Activated naive CD8-positive, alpha-beta T cell treated with anti-CD3 and anti-CD28 coated beads, Interleukin-2, amount 10 ng/mL, durations not matched to agents 7 days and 5 days (primary cell): Measurements from ENCODE around the gene C9orf85. TPM values are rescaled to one million over a fixed set of nuclear protein-coding genes. Genes with fewer than 3 reads are reported as not detected.
"Not testable (repeated sequence)": the region's sequence is repeated elsewhere in the genome, so short reads cannot be mapped to it uniquely, and the experiment has no call there.

Experiments used
- ATAC-seq: fragments of 150-1000 bp; cut with Tn5 transposase; one replicate; pipeline ENCODE4 v1.10.0; 2021; ENCODE audit warnings: low read depth, moderate library complexity
- POLR2A ChIA-PET: fragments of 350-600 bp; sonication (Branson Sonifier 250); formaldehyde crosslinking; loops from one replicate; lab custom pipeline; 2021; ENCODE audit warnings: antibody characterized with exemption; lab: Charles Lee
- DNase-seq: peaks from one replicate; pipeline ENCODE4 v3.0.0; 2021
- H3K27ac Mint-ChIP-seq: one replicate; pipeline ENCODE4 v1.8.0; 2022; ENCODE audit warnings: mild to moderate bottlenecking, mixed read lengths
- H3K27me3 Mint-ChIP-seq: one replicate; pipeline ENCODE4 v1.8.0; 2022; ENCODE audit warnings: mild to moderate bottlenecking, moderate library complexity, mixed read lengths
- H3K36me3 Mint-ChIP-seq: one replicate; pipeline ENCODE4 v1.8.0; 2021; ENCODE audit warnings: mild to moderate bottlenecking, mixed read lengths
- H3K4me1 Mint-ChIP-seq: one replicate; pipeline ENCODE4 v1.8.0; 2021; ENCODE audit warnings: mixed read lengths
- H3K4me3 Mint-ChIP-seq: one replicate; pipeline ENCODE4 v1.8.0; 2022; ENCODE audit warnings: mild to moderate bottlenecking, moderate library complexity, mixed read lengths
- H3K9me3 Mint-ChIP-seq: one replicate; pipeline ENCODE4 v1.8.0; 2021; ENCODE audit warnings: mixed read lengths
- total RNA-seq, 2 experiments: library from RNA; stranded (reverse); gene quantifications; one replicate each; pipeline ENCODE4 v1.2.3, GENCODE V29; 2021

Gene C9orf85
- total RNA-seq, 2 experiments from 2014 or later: 9.2 to 11.3 TPM

- ATAC-seq (no peak), DNase-seq (no peak)
- POLR2A ChIA-PET: no interaction called here
- no peak overlapping the region for H3K27ac Mint-ChIP-seq
- peaks cover 38% of the 10 kb centered on the region for H3K4me1 Mint-ChIP-seq
- no peak overlapping the region for H3K4me3 Mint-ChIP-seq
- H3K27me3 Mint-ChIP-seq: no peaks in the 10 kb centered on the region
- H3K36me3 Mint-ChIP-seq: peaks cover 23% of the 10 kb centered on the region
- H3K9me3 Mint-ChIP-seq: no peaks in the 10 kb centered on the region
These were observed 21.3 kb upstream of the C9orf85 start for GRCh38 chr9:71890042-71890679.

DNA sequence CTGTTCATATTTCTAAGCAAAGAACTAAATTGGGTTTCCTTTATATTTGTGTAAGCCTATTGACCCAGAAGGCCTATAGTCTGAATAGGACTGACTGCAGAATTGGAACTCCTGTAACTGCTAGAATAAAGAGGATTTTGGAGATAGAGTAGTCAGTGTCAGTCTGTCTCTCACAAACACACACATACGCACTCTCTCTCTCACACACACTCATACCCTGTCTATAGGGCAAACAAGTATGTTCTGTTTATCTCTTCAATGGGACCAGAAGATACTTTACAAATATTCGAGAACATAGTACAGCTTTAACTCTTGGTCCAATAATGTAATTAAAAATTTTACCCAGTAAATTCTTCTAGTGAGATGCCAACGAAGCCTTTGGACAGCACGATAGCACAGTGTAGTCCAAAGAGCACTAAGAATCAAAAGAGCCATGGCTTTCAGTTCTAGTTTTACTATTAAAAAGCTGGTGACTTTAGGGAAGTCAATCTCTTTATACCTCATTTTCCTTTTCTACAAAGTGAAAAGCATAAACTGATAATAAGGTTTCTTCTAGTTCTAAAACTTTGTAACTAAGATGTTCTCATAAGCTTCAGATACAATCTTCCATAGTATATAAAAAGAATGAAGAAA is 19.8 kb upstream of the C9orf85 start:
- no peak for DNase-seq
- Mint-ChIP-seq H3K9me3 (no peaks in the 10 kb centered on the region), H3K4me1 (peaks cover 43% of the 10 kb centered on the region), H3K4me3 (no peak overlapping the region), H3K27ac (no peak overlapping the region), H3K27me3 (no peaks in the 10 kb centered on the region), H3K36me3 (peaks cover 18% of the 10 kb centered on the region)
- no peak for ATAC-seq
- POLR2A ChIA-PET: interaction anchor here (2.9 kb wide), 1 partner anchor 20 kb away, joined by 8 read pairs; the partner anchor contains the start of genes ABHD17B and C9orf85

- peak overlapping the region; percentile 94 for H3K27ac Mint-ChIP-seq
- H3K27me3 Mint-ChIP-seq: no peaks in the 10 kb centered on the region
- POLR2A ChIA-PET: interaction anchor here (1.2 to 6.4 kb wide), 3 partner anchors 9 to 112 kb away, joined by 3 to 60 read pairs (median 5); partner anchors contain the start of genes ABHD17B and C9orf85
- no peaks in the 10 kb centered on the region for H3K9me3 Mint-ChIP-seq
- H3K4me1 Mint-ChIP-seq: peaks cover 57% of the 10 kb centered on the region
- peak overlapping the region; percentile 47 for H3K4me3 Mint-ChIP-seq
- peaks cover 14% of the 10 kb centered on the region for H3K36me3 Mint-ChIP-seq
- ATAC-seq (peak; percentile 31), DNase-seq (no peak)
These were observed 16.3 kb upstream of the C9orf85 start for GRCh38 chr9:71895117-71895516.

DNA sequence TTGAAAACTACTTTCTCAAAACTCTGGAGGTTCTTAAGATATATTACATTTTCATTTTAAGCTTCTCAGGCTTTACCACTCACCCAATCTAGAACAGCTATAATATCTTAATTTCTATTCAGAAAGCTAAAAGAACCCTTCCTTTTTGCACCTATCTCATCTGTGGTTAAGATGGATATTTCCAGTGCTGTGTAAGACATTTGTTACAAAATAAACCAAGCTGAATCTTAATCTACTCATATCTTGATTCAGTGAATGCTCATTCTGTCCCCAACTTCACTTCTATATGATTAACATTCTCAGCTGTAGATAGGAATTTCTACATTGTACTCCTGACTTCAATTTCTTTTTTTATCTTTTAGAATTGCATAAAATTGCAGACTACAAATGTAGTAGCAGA is 15.5 kb upstream of the C9orf85 start:
- peak overlapping the region; percentile 47 for H3K4me3 Mint-ChIP-seq
- ATAC-seq (no peak), DNase-seq (no peak)
- H3K36me3 Mint-ChIP-seq: peaks cover 14% of the 10 kb centered on the region
- peaks cover 60% of the 10 kb centered on the region for H3K4me1 Mint-ChIP-seq
- POLR2A ChIA-PET: interaction anchor here (0.8 to 6.4 kb wide), 3 partner anchors 9 to 100 kb away, joined by 4 to 60 read pairs (median 5); partner anchors contain the start of genes ABHD17B and C9orf85
- H3K9me3 Mint-ChIP-seq: no peaks in the 10 kb centered on the region
- no peaks in the 10 kb centered on the region for H3K27me3 Mint-ChIP-seq
- H3K27ac Mint-ChIP-seq: peak overlapping the region; percentile 94

DNA sequence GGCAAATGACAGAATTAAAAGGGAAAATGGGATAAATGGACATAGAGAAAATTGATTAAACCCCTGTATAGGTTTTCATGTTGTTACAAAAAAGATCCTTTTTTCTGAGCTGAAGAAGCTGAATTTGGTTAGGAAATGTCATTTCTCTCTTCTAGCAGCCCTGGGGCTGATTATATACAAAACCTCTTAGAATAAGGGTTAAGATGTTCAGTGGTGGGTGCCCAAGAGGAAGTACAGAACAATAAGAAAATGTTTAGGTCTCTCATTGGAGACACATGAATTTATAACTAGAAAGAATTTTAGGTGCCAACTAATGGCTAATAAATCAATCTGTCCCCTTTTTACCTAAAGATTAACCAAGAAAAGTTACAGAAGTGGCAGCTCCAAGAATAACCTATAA is 14.7 kb upstream of the C9orf85 start:
- POLR2A ChIA-PET: interaction anchor here (6.4 kb wide), 1 partner anchor 14 kb away, joined by 60 read pairs; the partner anchor contains the start of genes ABHD17B and C9orf85
- no peaks in the 10 kb centered on the region for H3K9me3 Mint-ChIP-seq

GRCh38 chr9:71897577-71897976 is 13.9 kb upstream of the C9orf85 start:
- Mint-ChIP-seq H3K36me3 (peaks cover 15% of the 10 kb centered on the region), H3K9me3 (no peaks in the 10 kb centered on the region), H3K4me1 (peaks cover 72% of the 10 kb centered on the region), H3K4me3 (peak overlapping the region; percentile 74), H3K27ac (peak overlapping the region; percentile 86), H3K27me3 (no peaks in the 10 kb centered on the region)
- ATAC-seq (peak; percentile 79), DNase-seq (no peak)
- POLR2A ChIA-PET: interaction anchor here (1.0 to 6.4 kb wide), 2 partner anchors 14 to 114 kb away, joined by 4 to 60 read pairs; partner anchors contain the start of genes ABHD17B and C9orf85

More for the DNA sequence above, 14.7 kb upstream of the C9orf85 start:
- ATAC-seq (no peak), DNase-seq (no peak)
- Mint-ChIP-seq H3K27me3 (no peaks in the 10 kb centered on the region), H3K36me3 (peaks cover 15% of the 10 kb centered on the region), H3K4me1 (peaks cover 65% of the 10 kb centered on the region), H3K4me3 (peak overlapping the region; percentile 74), H3K27ac (peak overlapping the region; percentile 94)

DNA sequence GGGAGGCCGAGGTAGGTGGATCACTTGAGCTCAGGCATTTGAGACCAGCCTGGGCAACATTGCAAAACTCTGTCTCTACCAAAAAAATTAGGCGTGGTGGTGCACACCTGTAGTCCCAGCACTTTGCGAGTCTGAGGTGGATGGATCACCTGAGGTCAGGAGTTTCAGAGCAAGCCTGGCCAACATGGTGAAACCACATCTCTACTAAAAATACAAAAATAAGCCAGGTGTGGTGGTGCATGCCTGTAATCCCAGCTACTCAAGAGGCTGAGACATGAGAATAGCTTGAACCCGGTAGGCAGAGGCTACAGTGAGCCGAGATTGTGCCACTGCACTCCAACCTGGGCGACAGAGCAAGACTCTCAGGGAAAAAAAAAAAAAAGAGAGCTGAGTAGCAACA is 12.7 kb upstream of the C9orf85 start:
- H3K4me3 Mint-ChIP-seq: peak overlapping the region; percentile 57
- H3K27ac Mint-ChIP-seq: peak overlapping the region; percentile 73
- not testable (repeated sequence) for H3K9me3 Mint-ChIP-seq, ATAC-seq, H3K36me3 Mint-ChIP-seq, DNase-seq, H3K27me3 Mint-ChIP-seq
- POLR2A ChIA-PET: interaction anchor here (0.5 to 6.4 kb wide), 4 partner anchors 12 to 218 kb away, joined by 3 to 60 read pairs (median 6); partner anchors contain the start of genes ABHD17B and C9orf85
- peaks cover 65% of the 10 kb centered on the region for H3K4me1 Mint-ChIP-seq

GRCh38 chr9:71901695-71902597 is 9.5 kb upstream of the C9orf85 start:
- Mint-ChIP-seq H3K27me3 (no peaks in the 10 kb centered on the region), H3K4me1 (peaks cover 50% of the 10 kb centered on the region), H3K27ac (peak overlapping the region; percentile 88), H3K4me3 (peak overlapping the region; percentile 65), H3K36me3 (peaks cover 19% of the 10 kb centered on the region), H3K9me3 (no peaks in the 10 kb centered on the region)
- POLR2A ChIA-PET: interaction anchor here (2.1 kb wide), 1 partner anchor 9 kb away, joined by 7 read pairs; the partner anchor contains the start of genes ABHD17B and C9orf85
- DNase-seq (no peak), ATAC-seq (no peak)

DNA sequence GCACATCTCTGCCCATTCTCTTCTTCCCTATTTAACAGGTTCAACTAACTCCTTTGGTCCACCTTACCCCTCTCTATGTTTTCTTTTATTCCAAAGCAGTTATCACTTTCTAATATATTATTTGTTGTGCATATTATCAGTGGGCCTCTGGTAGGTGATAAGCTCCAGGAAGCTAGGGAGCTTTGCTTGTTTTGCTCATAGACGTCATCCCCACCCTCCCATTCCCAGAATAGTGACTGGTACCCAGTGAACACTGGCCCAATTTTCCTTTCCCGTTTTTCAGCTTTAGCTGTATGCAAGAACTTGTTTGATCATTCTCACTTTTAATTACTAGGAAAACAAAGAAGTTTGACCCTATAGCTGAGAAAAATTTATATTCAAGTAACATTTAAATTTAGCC is 7.4 kb upstream of the C9orf85 start:
- Mint-ChIP-seq H3K4me1 (peaks cover 50% of the 10 kb centered on the region), H3K27ac (no peak overlapping the region), H3K36me3 (peaks cover 14% of the 10 kb centered on the region), H3K27me3 (no peaks in the 10 kb centered on the region), H3K9me3 (no peaks in the 10 kb centered on the region), H3K4me3 (no peak overlapping the region)
- DNase-seq: no peak
- POLR2A ChIA-PET: no interaction called here
- ATAC-seq: no peak

DNA sequence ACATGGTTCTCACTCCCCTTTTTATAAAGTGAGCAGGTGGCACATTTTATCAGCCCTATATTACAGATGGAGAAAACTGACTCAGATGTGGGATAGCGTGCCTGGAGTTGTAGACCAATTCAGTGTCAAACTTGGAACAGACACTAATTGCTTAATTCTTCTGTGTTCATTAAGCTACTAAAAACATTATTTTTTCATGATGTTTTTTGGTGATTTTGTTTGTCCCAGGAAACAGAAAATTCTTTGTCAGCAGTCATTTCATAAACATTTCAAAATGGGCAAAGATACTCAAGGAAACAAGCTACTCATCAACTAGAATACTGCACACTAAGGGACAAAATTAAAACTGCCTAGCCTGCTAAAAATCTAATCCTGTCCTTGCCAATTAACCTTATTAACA is 2.6 kb upstream of the C9orf85 start:
- no peaks in the 10 kb centered on the region for H3K9me3 Mint-ChIP-seq
- ATAC-seq (no peak), DNase-seq (no peak)
- H3K27ac Mint-ChIP-seq: peak overlapping the region; percentile 38
- POLR2A ChIA-PET: no interaction called here
- H3K27me3 Mint-ChIP-seq: no peaks in the 10 kb centered on the region
- peaks cover 14% of the 10 kb centered on the region for H3K36me3 Mint-ChIP-seq
- H3K4me1 Mint-ChIP-seq: peaks cover 41% of the 10 kb centered on the region
- peak overlapping the region; percentile 99 for H3K4me3 Mint-ChIP-seq

DNA sequence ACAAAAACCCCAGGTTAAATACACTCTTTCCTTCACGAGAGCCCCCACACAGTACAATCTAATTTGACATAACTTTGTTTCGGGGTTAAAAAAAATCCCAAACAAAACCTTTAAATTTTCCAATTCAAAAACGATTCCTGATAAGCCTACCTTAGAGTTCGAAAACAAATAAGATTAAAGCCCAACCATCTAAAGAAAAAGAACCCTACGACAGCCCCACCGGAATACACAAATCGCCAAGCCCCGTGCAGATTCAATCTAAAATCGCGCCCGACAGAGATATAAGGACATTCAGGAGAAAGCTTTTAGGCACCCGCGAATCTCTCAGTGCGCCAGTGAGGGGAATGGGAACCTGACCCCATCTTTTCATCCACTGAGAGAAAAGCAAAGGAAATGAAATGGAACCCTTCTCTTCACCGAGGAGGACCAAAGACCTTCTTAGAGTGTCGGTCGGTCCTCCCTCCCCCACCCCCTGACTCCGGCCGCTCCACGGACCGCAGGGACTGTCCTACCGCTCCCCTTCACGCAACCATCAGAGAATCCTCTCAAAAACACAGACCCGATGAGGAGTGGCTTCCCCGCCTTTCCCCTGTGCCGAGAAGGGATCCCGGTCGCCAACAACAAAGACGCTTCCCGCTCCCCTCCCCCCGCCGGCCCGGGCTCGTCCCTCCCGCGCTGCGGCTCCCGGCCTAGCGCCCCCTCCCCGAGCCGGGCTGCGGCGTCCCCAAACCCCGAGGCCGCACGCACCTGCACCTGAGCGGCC is 1.4 kb upstream of the C9orf85 start:
- Mint-ChIP-seq H3K4me3 (peak overlapping the region; percentile 99), H3K27me3 (no peaks in the 10 kb centered on the region), H3K27ac (peak overlapping the region; percentile 91), H3K4me1 (peaks cover 39% of the 10 kb centered on the region), H3K36me3 (peaks cover 14% of the 10 kb centered on the region), H3K9me3 (no peaks in the 10 kb centered on the region)
- POLR2A ChIA-PET: interaction anchor here (1.0 to 3.5 kb wide), 7 partner anchors 8 to 452 kb away, joined by 3 to 60 read pairs (median 7); no protein-coding TSS in a partner anchor
- DNase-seq (peak; percentile 69), ATAC-seq (no peak)

DNA sequence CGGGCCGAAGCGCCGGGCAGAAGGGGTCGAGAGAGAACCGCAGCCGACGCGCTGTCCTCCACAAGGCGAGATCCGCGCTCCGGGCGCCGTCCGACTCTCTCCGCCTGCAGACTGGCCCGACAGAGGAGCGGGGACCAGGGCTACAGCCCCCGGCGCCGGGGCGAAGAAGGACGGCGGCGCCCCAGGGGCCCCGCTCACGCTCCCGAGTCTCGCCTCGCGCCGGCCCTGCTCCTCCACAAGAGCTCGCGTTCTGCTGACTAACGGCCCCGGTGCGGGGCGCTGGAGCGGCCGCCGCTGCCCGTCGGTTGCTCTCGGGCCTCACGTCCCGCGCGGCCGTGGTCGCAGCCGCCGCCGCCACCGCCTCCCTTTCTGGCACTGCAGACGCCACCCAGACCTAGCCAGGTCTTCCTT is 784 bp upstream of the C9orf85 start:
- POLR2A ChIA-PET: interaction anchor here (1.0 to 3.5 kb wide), 12 partner anchors 9 to 452 kb away, joined by 3 to 60 read pairs (median 7); no protein-coding TSS in a partner anchor
- DNase-seq: no peak
- Mint-ChIP-seq H3K4me3 (peak overlapping the region; percentile 99), H3K36me3 (peaks cover 10% of the 10 kb centered on the region), H3K27me3 (no peaks in the 10 kb centered on the region), H3K9me3 (no peaks in the 10 kb centered on the region), H3K27ac (peak overlapping the region; percentile 99), H3K4me1 (peaks cover 39% of the 10 kb centered on the region)
- ATAC-seq: peak; percentile 4
